ENCODE data around the gene INPP5B. TPM values are rescaled to one million over a fixed set of nuclear protein-coding genes. Genes with fewer than 3 reads are reported as not detected.
"Not testable (repeated sequence)": the region's sequence is repeated elsewhere in the genome, so short reads cannot be mapped to it uniquely, and the experiment has no call there.

The INPP5B gene
- total RNA-seq, 2 donors from 2014 or later = 14.3 to 24.6 TPM

GRCh38 chr1:37902983-37903382 is 43.9 kb downstream of the INPP5B start:
- TF ChIP-seq CTCF (IDR thresholded peaks at IDR 0.05) = no peak
- intact Hi-C loops (cut with DNase I) = no loop called here
- H3K27ac ChIP-seq = no peak overlapping the region
- no peak overlapping the region for H3K9ac ChIP-seq (ENCODE audit: low read depth in 2 of 2, low read length in 2 of 2)
- no peaks in the 10 kb centered on the region for H3K4me1 ChIP-seq
- no peaks in the 10 kb centered on the region for H3K36me3 ChIP-seq
- no peak overlapping the region for H3K4me3 ChIP-seq
- H3K9me3 ChIP-seq = no peaks in the 10 kb centered on the region
- DNase-seq = no peak
- no peaks in the 10 kb centered on the region for H3K27me3 ChIP-seq

GRCh38 chr1:37901893-37902225 is 45.0 kb downstream of the INPP5B start:
- intact Hi-C loops (cut with DNase I) = no loop called here
- H3K36me3 ChIP-seq = no peaks in the 10 kb centered on the region

GRCh38 chr1:37901191-37901892 is 45.5 kb downstream of the INPP5B start:
- DNase-seq = no peak
- H3K36me3 ChIP-seq = no peaks in the 10 kb centered on the region
- H3K27ac ChIP-seq = no peak overlapping the region
- intact Hi-C loops (cut with DNase I) = no loop called here
- H3K4me3 ChIP-seq = no peak overlapping the region
- no peak overlapping the region for H3K9ac ChIP-seq (ENCODE audit: low read depth in 2 of 2, low read length in 2 of 2)
- no peaks in the 10 kb centered on the region for H3K27me3 ChIP-seq
- no peaks in the 10 kb centered on the region for H3K9me3 ChIP-seq
- no peak for TF ChIP-seq CTCF (IDR thresholded peaks at IDR 0.05)
- H3K4me1 ChIP-seq = no peaks in the 10 kb centered on the region

More at GRCh38 chr1:37901893-37902225, 45.0 kb downstream of the INPP5B start:
- Histone ChIP-seq H3K4me3 (no peak overlapping the region), H3K27ac (no peak overlapping the region), H3K9ac (ENCODE audit: low read depth in 2 of 2, low read length in 2 of 2) (no peak overlapping the region), H3K4me1 (no peaks in the 10 kb centered on the region), H3K27me3 (no peaks in the 10 kb centered on the region), H3K9me3 (no peaks in the 10 kb centered on the region)
- no peak for DNase-seq
- no peak for TF ChIP-seq CTCF (IDR thresholded peaks at IDR 0.05)

- not testable (repeated sequence) for H3K9ac ChIP-seq (ENCODE audit: low read depth in 2 of 2, low read length in 2 of 2)
These were observed 49.3 kb downstream of the INPP5B start for GRCh38 chr1:37897563-37897962.

GRCh38 chr1:37893673-37894072 is 53.2 kb downstream of the INPP5B start:
- H3K4me1 ChIP-seq = no peaks in the 10 kb centered on the region
- H3K4me3 ChIP-seq = no peak overlapping the region
- H3K9ac ChIP-seq (ENCODE audit: low read depth in 2 of 2, low read length in 2 of 2) = no peak overlapping the region
- H3K27me3 ChIP-seq = no peaks in the 10 kb centered on the region
- H3K9me3 ChIP-seq = no peaks in the 10 kb centered on the region
- H3K36me3 ChIP-seq = no peaks in the 10 kb centered on the region
- no peak for TF ChIP-seq CTCF (IDR thresholded peaks at IDR 0.05)
- H3K27ac ChIP-seq = no peak overlapping the region
- intact Hi-C loops (cut with DNase I) = loop anchor here (5.0 kb wide), 1 partner anchor 84 kb away; no protein-coding TSS in a partner anchor
- DNase-seq = no peak

More at GRCh38 chr1:37897563-37897962, 49.3 kb downstream of the INPP5B start:
- H3K36me3 ChIP-seq; H3K9me3 ChIP-seq; intact Hi-C loops (cut with DNase I); DNase-seq; H3K4me1 ChIP-seq; H3K4me3 ChIP-seq; H3K27me3 ChIP-seq; H3K27ac ChIP-seq: not testable (repeated sequence)
